GM10248 (cell line): Measurements from ENCODE around the gene POFUT1.
"Not testable (repeated sequence)": the region's sequence is repeated elsewhere in the genome, so short reads cannot be mapped to it uniquely, and the experiment has no call there.

ENCODE experiments used
- CTCF ChIA-PET: fragments of 300-600 bp; sonication (Branson Sonifier 250); formaldehyde crosslinking; extraction: SDS; loops from one replicate; lab custom pipeline; 2021; ENCODE audit warnings: antibody characterized with exemption; lab: Yijun Ruan, JAX
- POLR2A ChIA-PET: fragments of 350-650 bp; sonication (Branson Sonifier 250); formaldehyde crosslinking; extraction: SDS; loops from one replicate; lab custom pipeline; 2020; ENCODE audit warnings: antibody characterized with exemption; lab: Yijun Ruan, JAX
- DNase-seq: peaks from one replicate; pipeline ENCODE4 v3.0.0; 2012; ENCODE audit errors: extremely low spot score
- TF ChIP-seq, protein P1 (sequence below): IDR thresholded peaks from 2 replicates; pipeline ENCODE4 v1.5.1; 2012; ENCODE audit warnings: mild to moderate bottlenecking, low read depth; ENCODE audit errors: extremely low read depth, missing control alignments, control extremely low read depth

The POFUT1 gene

DNA sequence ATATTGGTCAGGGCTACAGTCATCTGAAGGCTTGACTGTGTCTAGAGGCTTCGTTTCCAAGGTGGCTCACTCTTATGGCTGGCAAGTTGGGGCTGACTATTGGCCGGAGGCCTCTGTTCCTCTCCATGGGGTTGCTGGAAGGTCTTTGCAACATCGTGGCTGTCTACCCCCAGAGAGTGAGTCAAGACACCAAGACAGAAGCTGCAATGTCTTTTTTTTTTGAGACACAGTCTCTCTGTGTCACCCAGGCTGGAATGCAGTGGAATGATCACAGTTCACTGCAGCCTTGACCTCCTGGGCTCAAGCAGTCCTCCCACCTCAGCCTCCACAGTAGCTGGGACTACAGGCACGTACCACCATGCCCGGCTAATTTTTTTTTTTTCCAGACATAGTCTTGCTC is 40.4 kb downstream of the POFUT1 start:
- ChIA-PET POLR2A (interaction anchor here (0.7 kb wide), 1 partner anchor 27 kb away, joined by 3 read pairs; no protein-coding TSS in a partner anchor), CTCF (no interaction called here)
- no peak for DNase-seq
- TF ChIP-seq, protein P1, sequence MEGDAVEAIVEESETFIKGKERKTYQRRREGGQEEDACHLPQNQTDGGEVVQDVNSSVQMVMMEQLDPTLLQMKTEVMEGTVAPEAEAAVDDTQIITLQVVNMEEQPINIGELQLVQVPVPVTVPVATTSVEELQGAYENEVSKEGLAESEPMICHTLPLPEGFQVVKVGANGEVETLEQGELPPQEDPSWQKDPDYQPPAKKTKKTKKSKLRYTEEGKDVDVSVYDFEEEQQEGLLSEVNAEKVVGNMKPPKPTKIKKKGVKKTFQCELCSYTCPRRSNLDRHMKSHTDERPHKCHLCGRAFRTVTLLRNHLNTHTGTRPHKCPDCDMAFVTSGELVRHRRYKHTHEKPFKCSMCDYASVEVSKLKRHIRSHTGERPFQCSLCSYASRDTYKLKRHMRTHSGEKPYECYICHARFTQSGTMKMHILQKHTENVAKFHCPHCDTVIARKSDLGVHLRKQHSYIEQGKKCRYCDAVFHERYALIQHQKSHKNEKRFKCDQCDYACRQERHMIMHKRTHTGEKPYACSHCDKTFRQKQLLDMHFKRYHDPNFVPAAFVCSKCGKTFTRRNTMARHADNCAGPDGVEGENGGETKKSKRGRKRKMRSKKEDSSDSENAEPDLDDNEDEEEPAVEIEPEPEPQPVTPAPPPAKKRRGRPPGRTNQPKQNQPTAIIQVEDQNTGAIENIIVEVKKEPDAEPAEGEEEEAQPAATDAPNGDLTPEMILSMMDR: no peak

DNA sequence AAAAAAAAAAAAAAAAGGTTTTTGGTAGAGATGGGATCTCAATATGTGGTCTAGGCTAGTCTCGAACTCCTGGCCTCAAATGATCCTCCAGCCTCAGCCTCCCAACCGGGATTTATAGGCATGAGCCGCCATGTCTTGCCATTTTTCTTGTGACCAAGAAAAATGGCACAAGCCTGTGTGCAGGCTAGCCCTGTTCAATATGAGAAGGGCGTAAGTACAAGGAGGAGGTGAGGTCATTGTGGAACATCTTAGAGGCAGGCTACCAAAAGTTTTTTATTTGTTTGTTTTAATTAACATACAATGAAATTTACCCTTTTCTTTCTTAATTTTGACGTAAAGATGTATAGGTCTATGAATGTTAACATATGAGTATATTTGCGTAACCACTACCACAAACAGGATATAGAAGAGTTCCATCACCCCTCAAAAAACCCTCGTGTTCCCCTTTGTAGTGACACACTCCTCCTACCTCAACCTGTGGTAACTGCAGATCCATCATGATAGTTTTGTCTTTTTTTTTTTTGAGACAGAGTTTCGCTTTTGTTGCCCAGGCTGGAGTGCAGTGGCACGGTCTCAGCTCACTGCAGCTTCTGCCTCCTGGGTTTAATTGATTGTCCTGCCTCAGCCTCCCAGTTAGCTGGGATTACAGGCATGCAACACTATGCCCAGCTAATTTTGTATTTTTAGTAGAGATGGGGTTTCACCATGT is 41.5 kb downstream of the POFUT1 start:
- no peak for DNase-seq
- ChIA-PET POLR2A (no interaction called here), CTCF (no interaction called here)
- TF ChIP-seq, protein P1: no peak

DNA sequence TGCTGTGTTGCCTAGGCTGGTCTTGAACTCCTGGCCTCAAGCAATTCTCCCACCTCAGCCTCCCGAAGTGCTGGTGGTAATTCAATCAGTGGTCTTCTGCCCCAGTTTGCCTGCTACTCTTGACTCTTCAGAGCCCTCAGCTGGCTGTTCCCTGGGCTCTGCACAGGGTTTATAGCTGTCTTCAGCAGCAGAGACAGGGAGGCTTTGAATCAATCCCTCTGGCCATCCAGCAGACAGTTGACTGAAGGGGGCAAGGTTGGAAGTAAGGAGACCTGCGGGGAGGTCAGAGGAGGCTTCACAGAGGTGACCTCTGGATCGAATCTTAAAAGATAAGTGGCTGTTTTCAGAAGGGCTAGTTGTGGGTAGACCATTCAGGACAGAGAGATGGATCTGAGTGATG is 43.8 kb downstream of the POFUT1 start:
- no peak for DNase-seq
- ChIA-PET POLR2A (no interaction called here), CTCF (no interaction called here)
- TF ChIP-seq, protein P1: no peak

DNA sequence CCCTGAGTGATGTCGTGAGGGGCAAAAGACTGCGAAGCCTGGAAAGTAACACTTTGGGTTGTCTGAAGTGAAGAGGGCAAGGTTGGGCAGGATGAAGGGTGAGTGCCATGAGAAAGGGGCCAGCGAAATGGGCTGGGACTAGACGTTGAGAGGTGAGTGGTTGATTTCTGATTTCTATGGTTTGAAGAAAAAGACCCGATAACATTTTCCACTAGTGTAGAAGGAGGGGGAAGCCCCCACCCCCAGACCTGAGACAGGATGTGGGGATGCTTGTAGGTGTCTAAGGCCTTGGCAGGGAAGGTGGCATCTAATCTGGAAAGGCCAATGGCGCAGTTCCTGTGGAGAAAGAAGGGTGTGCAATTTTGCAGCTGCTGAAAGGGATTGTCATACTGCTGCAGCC is 44.5 kb downstream of the POFUT1 start:
- DNase-seq: peak; percentile 36
- TF ChIP-seq, protein P1: no peak
- CTCF ChIA-PET: interaction anchor here (1.6 to 1.7 kb wide), 2 partner anchors 13 to 20 kb away, joined by 5 read pairs; no protein-coding TSS in a partner anchor
- POLR2A ChIA-PET: no interaction called here

DNA sequence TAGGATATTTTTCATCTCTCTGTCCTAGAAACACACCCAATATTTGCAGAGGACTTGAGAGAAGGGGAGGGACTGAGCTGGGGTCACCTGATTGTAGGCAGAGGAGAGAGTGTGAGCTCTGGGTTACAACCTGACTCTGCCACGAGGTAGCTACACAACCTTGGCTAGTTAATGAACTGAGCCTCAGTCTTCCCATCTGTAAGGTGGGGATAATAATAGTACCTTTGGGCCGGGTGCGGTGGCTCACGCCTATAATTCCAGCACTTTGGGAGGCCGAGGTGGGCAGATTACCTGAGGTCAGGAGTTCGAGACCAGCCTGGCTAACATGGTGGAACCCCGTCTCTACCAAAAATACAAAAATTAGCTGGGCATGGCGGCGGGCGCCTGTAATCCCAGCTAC is 53.3 kb downstream of the POFUT1 start:
- DNase-seq, POLR2A ChIA-PET, CTCF ChIA-PET: not testable (repeated sequence)

DNA sequence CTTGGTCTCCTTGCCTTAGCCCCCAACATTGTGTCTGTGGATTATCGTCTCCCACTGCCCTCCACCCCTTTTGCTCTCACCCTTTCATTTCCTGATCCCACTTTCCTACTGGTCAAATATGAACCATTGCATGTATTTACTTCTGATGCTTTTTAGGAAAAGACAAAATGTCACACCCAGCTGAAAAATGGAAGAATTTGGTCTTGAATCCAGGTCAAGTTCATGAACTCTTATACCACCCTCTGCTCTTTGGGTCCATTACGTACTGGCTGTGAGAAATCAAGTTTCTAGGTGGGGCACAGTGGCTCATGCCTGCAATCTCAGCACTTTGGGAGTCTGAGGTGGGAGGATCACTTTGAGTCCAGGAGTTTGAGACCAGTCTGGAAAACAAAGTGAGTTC is 54.0 kb downstream of the POFUT1 start:
- ChIA-PET POLR2A (no interaction called here), CTCF (no interaction called here)
- no peak for DNase-seq
- TF ChIP-seq, protein P1: no peak

DNA sequence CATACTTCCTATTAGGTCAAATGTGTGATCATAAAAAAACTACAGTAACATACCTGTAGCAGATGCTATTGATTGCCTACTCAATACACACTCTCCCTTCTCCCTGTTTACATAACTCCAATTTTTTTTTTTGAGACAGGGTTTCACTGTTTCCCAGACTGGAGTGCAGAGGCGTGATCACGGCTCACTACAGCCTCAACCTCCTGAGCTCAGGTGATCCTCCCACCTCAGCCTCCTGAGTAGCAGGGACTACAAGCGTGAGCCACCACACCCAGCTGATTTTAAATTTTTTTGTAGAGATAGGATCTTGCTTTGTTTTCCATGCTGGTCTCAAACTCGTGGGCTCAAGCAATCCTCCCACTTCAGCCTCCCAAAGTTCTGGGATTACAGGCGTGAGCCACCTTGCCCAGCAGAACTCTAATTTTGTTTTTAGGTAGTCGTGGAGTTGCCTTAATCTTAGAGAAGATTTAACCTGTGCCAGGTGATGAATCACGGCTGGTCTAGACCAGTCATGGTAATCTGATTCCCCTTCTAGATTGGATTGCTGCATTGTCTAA is 55.8 kb downstream of the POFUT1 start:
- TF ChIP-seq, protein P1: no peak
- ChIA-PET CTCF (interaction anchor here (0.8 kb wide), 1 partner anchor 8 kb away, joined by 3 read pairs; no protein-coding TSS in a partner anchor), POLR2A (no interaction called here)
- DNase-seq: no peak
